IPS-15b (cell line): ENCODE data around the gene HOXD4.
A peak's percentile ranks its signal among the peaks of the same experiment; 100 is the strongest.

Source experiments
- H3K27me3 ChIP-seq: one replicate; pipeline ENCODE4 v1.6.1; 2013; ENCODE audit warnings: low read length; ENCODE audit not compliant: control insufficient read depth, insufficient read depth
- H3K36me3 ChIP-seq: one replicate; pipeline ENCODE4 v1.6.1; 2013; ENCODE audit warnings: low read length; ENCODE audit not compliant: control insufficient read depth, insufficient read depth
- H3K4me1 ChIP-seq: one replicate; pipeline ENCODE4 v1.6.1; 2013; ENCODE audit warnings: mild to moderate bottlenecking, low read length; ENCODE audit not compliant: control insufficient read depth, insufficient read depth
- H3K4me3 ChIP-seq: one replicate; pipeline ENCODE4 v1.5.1; 2013; ENCODE audit warnings: low read depth, low read length
- H3K9ac ChIP-seq: one replicate; pipeline ENCODE4 v1.6.1; 2013; ENCODE audit warnings: low read depth, mild to moderate bottlenecking, low read length
- H3K9me3 ChIP-seq: one replicate; pipeline ENCODE4 v1.6.1; 2013; ENCODE audit warnings: mild to moderate bottlenecking, low read length; ENCODE audit not compliant: control insufficient read depth, insufficient read depth

HOXD4 gene

GRCh38 chr2:176132205-176133171, 18.9 kb upstream of the HOXD4 start:
- H3K9me3 ChIP-seq = no peaks in the 10 kb centered on the region
- H3K36me3 ChIP-seq = no peaks in the 10 kb centered on the region
- no peak overlapping the region for H3K9ac ChIP-seq
- peaks cover 4% of the 10 kb centered on the region for H3K4me1 ChIP-seq
- peaks cover 94% of the 10 kb centered on the region for H3K27me3 ChIP-seq
- no peak overlapping the region for H3K4me3 ChIP-seq

GRCh38 chr2:176133389-176133788, 18.0 kb upstream of the HOXD4 start:
- peaks cover 94% of the 10 kb centered on the region for H3K27me3 ChIP-seq
- no peak overlapping the region for H3K9ac ChIP-seq
- H3K36me3 ChIP-seq = no peaks in the 10 kb centered on the region
- peak overlapping the region; percentile 3 for H3K4me3 ChIP-seq
- H3K4me1 ChIP-seq = peaks cover 4% of the 10 kb centered on the region
- H3K9me3 ChIP-seq = no peaks in the 10 kb centered on the region

- Histone ChIP-seq H3K9me3 (no peaks in the 10 kb centered on the region), H3K4me3 (no peak overlapping the region), H3K27me3 (peaks cover 94% of the 10 kb centered on the region), H3K9ac (no peak overlapping the region), H3K36me3 (no peaks in the 10 kb centered on the region), H3K4me1 (peaks cover 2% of the 10 kb centered on the region)
Measured at GRCh38 chr2:176134035-176134434, 17.3 kb upstream of the HOXD4 start.

GRCh38 chr2:176135035-176135440, 16.3 kb upstream of the HOXD4 start:
- Histone ChIP-seq H3K4me1 (peaks cover 2% of the 10 kb centered on the region), H3K9me3 (no peaks in the 10 kb centered on the region), H3K36me3 (no peaks in the 10 kb centered on the region), H3K27me3 (peaks cover 99% of the 10 kb centered on the region), H3K4me3 (peak overlapping the region; percentile 1), H3K9ac (no peak overlapping the region)

GRCh38 chr2:176136374-176137251, 14.7 kb upstream of the HOXD4 start:
- Histone ChIP-seq H3K9me3 (no peaks in the 10 kb centered on the region), H3K36me3 (no peaks in the 10 kb centered on the region), H3K9ac (no peak overlapping the region), H3K27me3 (peaks cover 99% of the 10 kb centered on the region), H3K4me3 (peak overlapping the region; percentile 45), H3K4me1 (peaks cover 5% of the 10 kb centered on the region)

- no peak overlapping the region for H3K9ac ChIP-seq
- peaks cover 5% of the 10 kb centered on the region for H3K4me1 ChIP-seq
- H3K27me3 ChIP-seq = peaks cover 99% of the 10 kb centered on the region
- H3K36me3 ChIP-seq = no peaks in the 10 kb centered on the region
- no peaks in the 10 kb centered on the region for H3K9me3 ChIP-seq
- peak overlapping the region; percentile 8 for H3K4me3 ChIP-seq
Measured at GRCh38 chr2:176137252-176137580, 14.1 kb upstream of the HOXD4 start.

GRCh38 chr2:176137906-176138305, 13.4 kb upstream of the HOXD4 start:
- Histone ChIP-seq H3K4me1 (peaks cover 5% of the 10 kb centered on the region), H3K9ac (no peak overlapping the region), H3K4me3 (peak overlapping the region; percentile 19), H3K27me3 (peaks cover 99% of the 10 kb centered on the region), H3K9me3 (no peaks in the 10 kb centered on the region), H3K36me3 (no peaks in the 10 kb centered on the region)

GRCh38 chr2:176138526-176138922, 12.8 kb upstream of the HOXD4 start:
- H3K27me3 ChIP-seq = peaks cover 99% of the 10 kb centered on the region

GRCh38 chr2:176138923-176139660, 12.3 kb upstream of the HOXD4 start:
- Histone ChIP-seq H3K27me3 (peaks cover 99% of the 10 kb centered on the region), H3K9ac (no peak overlapping the region), H3K4me3 (no peak overlapping the region)

More at GRCh38 chr2:176138526-176138922, 12.8 kb upstream of the HOXD4 start:
- peaks cover 5% of the 10 kb centered on the region for H3K4me1 ChIP-seq
- no peak overlapping the region for H3K4me3 ChIP-seq
- no peak overlapping the region for H3K9ac ChIP-seq
- no peaks in the 10 kb centered on the region for H3K9me3 ChIP-seq
- H3K36me3 ChIP-seq = no peaks in the 10 kb centered on the region

GRCh38 chr2:176139661-176140512, 11.5 kb upstream of the HOXD4 start:
- Histone ChIP-seq H3K36me3 (no peaks in the 10 kb centered on the region), H3K4me3 (peak overlapping the region; percentile 54), H3K9me3 (no peaks in the 10 kb centered on the region), H3K9ac (no peak overlapping the region), H3K27me3 (peaks cover 99% of the 10 kb centered on the region), H3K4me1 (peaks cover 5% of the 10 kb centered on the region)

More at GRCh38 chr2:176138923-176139660, 12.3 kb upstream of the HOXD4 start:
- Histone ChIP-seq H3K36me3 (no peaks in the 10 kb centered on the region), H3K9me3 (no peaks in the 10 kb centered on the region), H3K4me1 (peaks cover 5% of the 10 kb centered on the region)
